GM12873 (cell line): ENCODE measurements around the gene ESPNL.

ENCODE experiments used
- CTCF ChIP-seq: IDR thresholded peaks from 2 replicates; pipeline ENCODE4 v1.5.1; 2012; ENCODE audit warnings: low read depth, mild to moderate bottlenecking, moderate library complexity, low read length, control low read depth; ENCODE audit not compliant: insufficient read depth; ENCODE audit errors: missing control alignments

ESPNL gene

GRCh38 chr2:238082151-238082550 lies 18.0 kb upstream of the ESPNL start:
- TF ChIP-seq CTCF, result no peak

- no peak for TF ChIP-seq CTCF
Measured at GRCh38 chr2:238082827-238083226, 17.3 kb upstream of the ESPNL start.

- TF ChIP-seq CTCF, result no peak
Measured at GRCh38 chr2:238083919-238084318, 16.2 kb upstream of the ESPNL start.

- TF ChIP-seq CTCF, result no peak
Measured at GRCh38 chr2:238084761-238085160, 15.4 kb upstream of the ESPNL start.

- TF ChIP-seq CTCF, result no peak
Measured at GRCh38 chr2:238085899-238086298, 14.2 kb upstream of the ESPNL start.

- TF ChIP-seq CTCF, result no peak
Measured at GRCh38 chr2:238087211-238087610, 12.9 kb upstream of the ESPNL start.

- no peak for TF ChIP-seq CTCF
Measured at GRCh38 chr2:238090887-238091286, 9.3 kb upstream of the ESPNL start.
